NT2/D1 (cell line): Measurements from ENCODE around the gene TRIM47.

ENCODE experiments used
- DNase-seq: peaks from one replicate; pipeline ENCODE4 v3.0.0-alpha.2; 2011; ENCODE audit warnings: low read depth, low spot score
- H3K27me3 ChIP-seq: 2 replicates; pipeline ENCODE4 v1.6.0; 2011; ENCODE audit warnings: mild to moderate bottlenecking; ENCODE audit not compliant: insufficient read length, insufficient read depth
- H3K36me3 ChIP-seq: 2 replicates; pipeline ENCODE4 v1.6.1; 2011; ENCODE audit warnings: mild to moderate bottlenecking, low read length, mixed read lengths; ENCODE audit not compliant: insufficient read depth, insufficient read length
- H3K4me1 ChIP-seq: 2 replicates; pipeline ENCODE4 v1.5.1; 2011; ENCODE audit not compliant: insufficient read depth, insufficient read length
- H3K4me3 ChIP-seq: 2 replicates; pipeline ENCODE4 v1.5.1; 2011; ENCODE audit warnings: low read depth; ENCODE audit not compliant: insufficient read length
- H3K9ac ChIP-seq: 2 replicates; pipeline ENCODE4 v1.6.0; 2011; ENCODE audit warnings: low read depth; ENCODE audit not compliant: insufficient read length
- H3K9me3 ChIP-seq: 2 replicates; pipeline ENCODE4 v1.5.1; 2011; ENCODE audit warnings: mild to moderate bottlenecking, low read length; ENCODE audit not compliant: insufficient read depth
- SUZ12 ChIP-seq: IDR thresholded peaks from 2 replicates; pipeline ENCODE4 v1.6.1; 2011; ENCODE audit not compliant: insufficient read length, insufficient read depth; ENCODE audit errors: extremely low read depth
- YY1 ChIP-seq: IDR thresholded peaks from 2 replicates; pipeline ENCODE4 v1.6.1; 2011; ENCODE audit not compliant: insufficient read length, insufficient read depth
- ZNF274 ChIP-seq: IDR thresholded peaks from 2 replicates; pipeline ENCODE4 v1.6.1; 2011; ENCODE audit warnings: mild to moderate bottlenecking, low read depth, low read length

The TRIM47 gene

DNA sequence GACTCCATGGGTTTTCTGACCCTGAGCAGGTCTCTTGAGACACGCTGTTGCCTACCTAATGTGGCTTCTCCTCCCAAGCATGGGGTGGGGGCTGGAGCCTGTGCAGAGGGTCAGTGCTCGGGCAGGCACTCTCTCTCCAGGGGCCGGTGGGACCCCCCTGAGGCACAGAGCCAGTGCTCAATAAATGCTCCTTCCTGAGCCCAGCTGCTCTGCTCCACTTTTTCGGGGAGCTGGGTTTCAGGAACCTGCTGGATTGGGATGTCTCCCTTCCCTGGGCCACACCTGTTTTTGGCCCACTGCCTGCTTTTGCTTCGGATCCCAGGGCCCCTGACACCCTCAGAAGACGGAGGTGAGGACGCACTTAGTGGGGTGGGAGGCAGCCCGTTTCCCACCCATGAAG, 19.7 kb upstream of the TRIM47 start:
- Histone ChIP-seq H3K4me1 (peaks cover 34% of the 10 kb centered on the region), H3K9me3 (no peaks in the 10 kb centered on the region), H3K9ac (peak overlapping the region; percentile 99), H3K27me3 (no peaks in the 10 kb centered on the region), H3K36me3 (peaks cover 79% of the 10 kb centered on the region), H3K4me3 (no peak overlapping the region)
- no peak for TF ChIP-seq YY1
- TF ChIP-seq SUZ12 = no peak
- TF ChIP-seq ZNF274 = no peak
- DNase-seq = no peak

DNA sequence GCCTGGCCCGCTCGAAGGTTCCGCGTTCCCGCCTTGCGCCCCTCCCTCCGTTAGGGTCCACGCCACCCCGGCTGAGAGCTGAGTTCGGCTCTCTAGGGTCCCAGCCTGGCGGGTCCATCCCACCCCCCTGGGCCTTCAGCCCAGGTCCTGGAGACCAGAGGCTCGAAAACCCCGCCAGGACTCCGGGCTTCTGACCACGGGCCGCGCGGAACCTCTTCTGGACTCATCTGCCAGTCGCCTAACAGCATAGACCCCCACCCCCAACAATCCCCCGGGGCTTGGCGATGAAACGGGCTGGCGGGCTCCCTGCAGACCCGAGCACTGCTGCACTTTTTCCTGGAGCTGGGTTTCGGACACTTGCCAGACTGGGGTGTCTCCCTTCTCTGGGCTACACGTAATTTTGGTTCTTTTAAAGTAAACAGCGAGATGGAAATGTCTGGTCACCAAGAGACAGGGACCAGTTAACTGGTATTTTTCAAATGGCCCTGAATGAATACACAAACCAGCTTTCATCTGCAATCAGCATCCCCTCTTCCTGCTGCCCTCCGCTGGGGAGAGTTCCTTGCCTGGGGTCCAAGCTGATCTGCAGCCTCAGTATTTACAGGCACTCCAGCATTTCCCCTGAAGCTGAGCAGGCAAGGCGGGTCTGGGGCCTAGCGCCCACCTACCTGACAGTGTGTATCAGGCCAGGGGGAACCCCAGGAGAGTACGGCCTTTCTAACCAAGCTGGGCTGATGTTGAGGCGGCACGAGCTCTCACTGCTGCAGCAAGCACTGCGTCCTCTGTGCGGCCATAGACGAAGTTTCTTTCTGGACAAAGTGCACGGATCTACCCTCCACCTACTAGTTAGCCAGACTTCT, 19.0 kb upstream of the TRIM47 start:
- Histone ChIP-seq H3K27me3 (no peaks in the 10 kb centered on the region), H3K4me1 (peaks cover 37% of the 10 kb centered on the region), H3K36me3 (peaks cover 79% of the 10 kb centered on the region), H3K4me3 (peak overlapping the region; percentile 34), H3K9ac (peak overlapping the region; percentile 99), H3K9me3 (no peaks in the 10 kb centered on the region)
- TF ChIP-seq YY1 = no peak
- TF ChIP-seq SUZ12 = no peak
- TF ChIP-seq ZNF274 = no peak
- DNase-seq = no peak

DNA sequence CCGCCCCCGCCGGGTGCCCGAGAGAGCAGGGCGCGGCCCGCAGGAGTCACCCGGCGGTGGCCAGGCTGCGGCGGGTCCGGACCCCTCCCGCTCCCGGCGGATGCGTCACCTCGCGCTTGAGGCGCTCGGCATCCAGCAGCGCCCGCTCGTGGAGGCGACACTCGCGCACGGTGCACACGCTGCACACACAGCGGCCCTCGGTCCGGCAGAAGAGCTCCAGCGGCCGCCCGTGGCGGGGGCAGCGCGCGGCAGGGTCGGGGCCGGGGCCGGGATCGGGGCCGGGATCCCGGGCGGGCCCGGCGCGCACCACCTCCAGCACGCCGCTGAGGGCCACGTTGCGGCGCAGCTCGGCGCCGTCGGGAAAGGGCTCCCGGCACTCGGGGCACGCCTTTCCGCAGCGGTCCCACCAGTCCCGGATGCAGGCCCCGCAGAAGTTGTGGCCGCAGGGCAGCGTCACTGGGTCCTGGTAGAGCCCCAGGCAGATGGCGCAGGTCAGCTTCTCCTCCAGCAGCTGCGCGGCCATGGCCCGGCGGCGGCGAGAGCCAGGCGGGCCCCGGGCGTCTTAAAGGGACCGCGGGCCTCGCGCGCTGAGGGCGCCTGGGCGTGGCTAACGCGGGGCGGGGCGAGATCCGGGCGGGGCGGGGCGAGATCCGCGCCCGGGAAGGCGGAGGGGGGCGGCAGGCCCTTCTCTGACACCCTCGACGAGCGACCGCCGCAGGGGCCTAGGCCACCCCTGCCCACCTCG, 18.2 kb upstream of the TRIM47 start, which contains the start of gene TRIM65:
TRIM65 (minus strand) TSS at position 537 of the 745 bp plus-strand sequence; CDS start at position 523, 14 bp downstream.
- DNase-seq = peak; percentile 40

DNA sequence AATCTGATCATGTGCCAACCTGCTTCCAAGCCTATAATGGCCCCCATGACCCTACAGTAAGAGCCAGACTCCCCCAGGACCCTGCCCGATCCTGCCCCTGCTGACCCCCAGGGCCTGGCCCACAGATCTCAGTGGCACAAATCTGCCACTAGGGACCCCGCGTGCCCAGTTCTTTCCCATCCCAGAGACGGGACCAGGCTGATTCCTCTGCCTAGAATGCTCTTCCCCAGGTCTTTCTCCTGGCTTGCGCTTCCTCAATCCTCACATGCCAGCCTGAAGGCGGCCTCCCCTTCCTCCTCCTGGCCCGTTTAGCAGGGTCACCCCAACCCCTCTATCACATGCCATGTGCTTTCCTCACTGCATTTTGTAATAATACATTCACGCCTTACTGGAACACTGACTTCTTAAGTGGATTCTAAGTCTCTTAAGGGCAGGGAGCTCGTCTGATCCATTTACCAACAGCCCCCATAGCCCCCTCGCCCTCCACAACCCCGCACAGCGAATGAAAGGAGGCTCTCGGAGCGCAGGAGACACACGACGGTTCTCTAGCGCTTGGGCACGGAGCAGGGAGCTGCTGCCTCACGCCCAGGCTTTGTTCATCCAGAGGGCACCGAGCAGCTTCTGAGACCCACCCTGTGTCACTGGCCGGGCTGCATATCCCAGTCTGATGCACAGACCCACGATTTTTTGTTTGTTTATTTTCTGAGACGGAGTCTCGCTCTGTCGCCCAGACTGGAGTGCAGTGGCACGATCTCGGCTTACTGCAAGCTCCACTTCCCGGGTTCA, 17.2 kb upstream of the TRIM47 start:
- no peak for DNase-seq
- peaks cover 37% of the 10 kb centered on the region for H3K4me1 ChIP-seq
- peak overlapping the region; percentile 98 for H3K4me3 ChIP-seq
- peak overlapping the region; percentile 88 for H3K9ac ChIP-seq
- H3K27me3 ChIP-seq = no peaks in the 10 kb centered on the region
- H3K36me3 ChIP-seq = peaks cover 79% of the 10 kb centered on the region
- TF ChIP-seq YY1 (no peak), SUZ12 (no peak), ZNF274 (no peak)
- H3K9me3 ChIP-seq = no peaks in the 10 kb centered on the region

More for the DNA sequence above, 18.2 kb upstream of the TRIM47 start, which contains the start of gene TRIM65:
- TF ChIP-seq SUZ12 (no peak), YY1 (peak; percentile 20)
- Histone ChIP-seq H3K9ac (peak within 1 kb of the TSS; percentile 99), H3K4me1 (peaks cover 37% of the 10 kb centered on the region), H3K9me3 (no peaks in the 10 kb centered on the region), H3K4me3 (peak within 1 kb of the TSS; percentile 98), H3K36me3 (peaks cover 79% of the 10 kb centered on the region), H3K27me3 (no peaks in the 10 kb centered on the region)

DNA sequence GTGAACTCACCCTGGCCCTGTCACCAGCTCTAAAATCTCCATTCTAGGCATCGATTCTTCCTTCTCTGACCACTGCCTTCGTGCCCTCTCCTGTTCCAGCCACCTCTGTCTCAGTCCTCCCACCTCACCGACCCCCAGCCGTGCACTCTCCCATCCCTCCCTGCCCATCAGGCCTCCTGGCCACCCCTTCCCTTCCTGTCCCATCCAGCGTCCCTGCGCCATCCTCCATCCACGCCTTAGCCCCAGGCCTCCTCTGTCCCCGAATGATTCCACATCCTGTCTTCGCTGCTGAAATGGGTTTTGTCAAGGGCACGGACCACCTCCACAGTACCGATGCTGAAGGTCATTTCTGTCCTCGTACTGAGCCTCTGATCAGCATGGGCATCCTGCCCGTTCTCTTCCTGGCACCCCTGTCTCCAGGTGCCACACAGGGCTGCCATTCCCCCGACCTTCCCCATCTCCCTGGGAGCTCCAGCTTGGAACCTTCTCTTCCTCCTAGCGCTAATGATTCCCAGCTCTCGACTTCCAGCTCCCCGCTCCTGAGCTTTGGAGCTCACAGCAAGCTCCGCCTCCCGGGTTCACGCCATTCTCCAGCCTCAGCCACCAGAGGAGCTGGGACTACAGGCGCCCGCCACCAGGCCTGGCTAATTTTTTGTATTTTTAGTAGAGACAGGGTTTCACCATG, 15.8 kb upstream of the TRIM47 start:
- no peaks in the 10 kb centered on the region for H3K27me3 ChIP-seq
- peak overlapping the region; percentile 64 for H3K9ac ChIP-seq
- H3K9me3 ChIP-seq = no peaks in the 10 kb centered on the region
- no peak overlapping the region for H3K4me3 ChIP-seq
- peaks cover 79% of the 10 kb centered on the region for H3K36me3 ChIP-seq
- no peak for DNase-seq
- H3K4me1 ChIP-seq = peaks cover 34% of the 10 kb centered on the region
- TF ChIP-seq YY1 = no peak
- no peak for TF ChIP-seq SUZ12
- no peak for TF ChIP-seq ZNF274

DNA sequence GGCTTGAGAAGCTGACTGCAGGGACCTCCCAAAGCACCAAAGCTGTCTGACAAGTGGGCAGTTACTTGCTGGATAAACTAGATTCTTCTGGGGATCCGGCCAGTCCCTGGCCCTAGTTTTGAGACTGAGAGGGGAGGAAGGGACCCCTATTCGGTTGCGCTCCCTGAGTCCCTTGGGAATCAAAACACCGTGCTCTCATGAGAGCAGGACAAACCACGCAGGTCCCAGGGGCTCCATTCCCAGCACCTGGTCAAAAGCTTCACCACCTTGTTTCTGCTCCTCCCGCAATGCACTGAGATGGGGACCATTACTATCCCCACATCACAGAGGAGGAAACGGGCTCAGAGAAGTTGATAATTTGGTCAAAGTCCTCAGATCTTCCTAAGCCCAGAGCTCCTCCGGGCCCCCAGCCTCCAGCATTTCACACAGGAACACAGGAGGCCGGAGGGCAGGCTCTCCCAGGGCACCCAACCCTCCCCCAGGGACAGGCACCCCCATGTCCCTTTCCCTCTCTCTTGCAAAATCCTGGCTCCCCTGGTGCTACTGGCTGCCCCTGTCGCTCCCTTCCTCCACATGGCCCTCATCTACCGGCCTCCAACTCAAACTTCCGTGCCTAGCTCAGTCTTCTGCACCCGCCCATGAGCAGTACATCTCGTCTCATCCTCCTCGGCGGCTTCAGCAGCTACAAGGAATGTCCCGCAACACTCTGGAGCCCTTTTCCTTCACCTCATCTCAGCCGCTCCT, 15.1 kb upstream of the TRIM47 start:
- no peak for TF ChIP-seq ZNF274
- no peak for TF ChIP-seq YY1
- no peak for TF ChIP-seq SUZ12
- H3K27me3 ChIP-seq = no peaks in the 10 kb centered on the region
- H3K36me3 ChIP-seq = peaks cover 78% of the 10 kb centered on the region
- H3K9ac ChIP-seq = peak overlapping the region; percentile 64
- no peak for DNase-seq
- no peak overlapping the region for H3K4me3 ChIP-seq
- H3K9me3 ChIP-seq = no peaks in the 10 kb centered on the region
- peaks cover 33% of the 10 kb centered on the region for H3K4me1 ChIP-seq
